Uterus (tissue), 2 donors: Measurements from ENCODE around the gene SHISA5.

Experiments
- CTCF ChIP-seq, 4 experiments: fragments of 200-600 bp in 2 of 4; fragments of 450-650 bp in 2 of 4; sonication (generic) in 2 of 4; IDR thresholded peaks; one replicate each; pipeline ENCODE4 v1.5.1; 2016 to 2019; ENCODE audit warnings: antibody characterized with exemption in 4 of 4, mild to moderate bottlenecking in 2 of 4, moderate library complexity in 1 of 4
- POLR2A ChIP-seq, 2 donors: fragments of 450-650 bp; IDR thresholded peaks; one replicate each; pipeline ENCODE4 v1.6.1; 2016; ENCODE audit warnings: antibody characterized with exemption in 2 of 2, mild to moderate bottlenecking in 1 of 2, moderate library complexity in 1 of 2

- no peak for TF ChIP-seq CTCF (IDR thresholded peaks at IDR 0.05)
- TF ChIP-seq POLR2A (IDR thresholded peaks at IDR 0.05), result no peak
These were observed 17.7 kb upstream of the SHISA5 start for GRCh38 chr3:48521635-48522034.
